HG03469 (cell line): ENCODE measurements around the gene PTPRH.

Source experiments
- ATAC-seq: cut with Tn5 transposase; IDR thresholded peaks from one replicate; pipeline ENCODE4 v1.9.1; 2021; ENCODE audit warnings: mild to moderate bottlenecking, moderate library complexity, moderate number of reproducible peaks; ENCODE audit not compliant: unreplicated experiment

Gene PTPRH

GRCh38 chr19:55137915-55138314, 71.4 kb downstream of the PTPRH start:
- no peak for ATAC-seq

GRCh38 chr19:55136399-55137102, 72.8 kb downstream of the PTPRH start:
- ATAC-seq = no peak

GRCh38 chr19:55134736-55135135, 74.6 kb downstream of the PTPRH start:
- ATAC-seq = no peak

GRCh38 chr19:55133639-55134444, 75.5 kb downstream of the PTPRH start:
- no peak for ATAC-seq

- ATAC-seq = no peak
These were observed 76.7 kb downstream of the PTPRH start for GRCh38 chr19:55132453-55133129.

- ATAC-seq = no peak
These were observed 77.9 kb downstream of the PTPRH start for GRCh38 chr19:55131421-55131820.
